Parathyroid adenoma (tissue), 2 donors: ENCODE measurements around the gene SCN5A.

ENCODE experiments used
- H2AFZ ChIP-seq: fragments of 300-600 bp; sonication (generic); one replicate; pipeline ENCODE4 v1.7.0; 2017; ENCODE audit warnings: antibody characterized with exemption, mild to moderate bottlenecking
- H3K27ac ChIP-seq: fragments of 300-600 bp; sonication (generic); one replicate; pipeline ENCODE4 v1.7.0; 2017
- H3K27me3 ChIP-seq: fragments of 300-600 bp; sonication (generic); one replicate; pipeline ENCODE4 v1.7.0; 2017; ENCODE audit warnings: low read length; ENCODE audit not compliant: control insufficient read depth, insufficient read depth
- H3K36me3 ChIP-seq: fragments of 300-600 bp; sonication (generic); one replicate; pipeline ENCODE4 v1.7.0; 2017; ENCODE audit warnings: low read length; ENCODE audit not compliant: control insufficient read depth, insufficient read depth
- H3K4me1 ChIP-seq: fragments of 300-600 bp; sonication (generic); one replicate; pipeline ENCODE4 v1.7.0; 2017; ENCODE audit warnings: control low read depth
- H3K4me2 ChIP-seq: fragments of 300-600 bp; sonication (generic); one replicate; pipeline ENCODE4 v1.7.0; 2017; ENCODE audit warnings: low read length
- H3K4me3 ChIP-seq: fragments of 300-600 bp; sonication (generic); one replicate; pipeline ENCODE4 v1.7.0; 2017; ENCODE audit warnings: low read depth, low read length
- H3K79me2 ChIP-seq: fragments of 300-600 bp; sonication (generic); one replicate; pipeline ENCODE4 v1.7.0; 2017; ENCODE audit warnings: control low read depth
- H3K9ac ChIP-seq: fragments of 300-600 bp; sonication (generic); one replicate; pipeline ENCODE4 v1.7.0; 2017; ENCODE audit warnings: mild to moderate bottlenecking
- H3K9me3 ChIP-seq: fragments of 300-600 bp; sonication (generic); one replicate; pipeline ENCODE4 v1.7.0; 2017; ENCODE audit warnings: low read length; ENCODE audit not compliant: control insufficient read depth
- TF ChIP-seq, protein P1 (sequence below): fragments of 300-600 bp; sonication (generic); IDR thresholded peaks from one replicate; pipeline ENCODE4 v1.7.0; 2017; ENCODE audit warnings: antibody characterized with exemption, mild to moderate bottlenecking
- donor health status: primary hyperparathyroidism.

The SCN5A gene

DNA sequence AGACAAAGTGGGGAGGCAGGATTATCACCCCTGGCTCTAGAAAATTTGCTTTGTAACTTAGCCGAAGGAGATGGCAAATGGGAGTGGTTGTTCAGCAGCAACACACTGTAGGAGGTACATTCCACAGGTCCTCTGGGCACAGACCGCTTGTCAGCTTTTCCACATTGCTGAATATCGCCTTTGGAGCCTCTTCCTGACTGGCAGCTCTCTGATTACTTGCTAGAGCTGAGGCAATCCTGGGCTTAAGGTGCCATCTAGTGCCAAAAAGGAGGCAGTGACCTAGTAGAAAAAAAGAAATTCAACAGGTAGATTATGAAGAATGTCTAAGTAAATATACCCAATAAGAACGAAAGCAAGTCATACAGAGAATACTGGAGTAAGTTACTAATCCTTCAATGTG lies 13.1 kb upstream of the SCN5A start:
- H3K9me3 ChIP-seq: peaks cover 2% of the 10 kb centered on the region
- H3K27ac ChIP-seq: no peak overlapping the region
- H2AFZ ChIP-seq: no peak overlapping the region
- H3K79me2 ChIP-seq: no peaks in the 10 kb centered on the region
- peaks cover 4% of the 10 kb centered on the region for H3K36me3 ChIP-seq
- TF ChIP-seq, protein P1, sequence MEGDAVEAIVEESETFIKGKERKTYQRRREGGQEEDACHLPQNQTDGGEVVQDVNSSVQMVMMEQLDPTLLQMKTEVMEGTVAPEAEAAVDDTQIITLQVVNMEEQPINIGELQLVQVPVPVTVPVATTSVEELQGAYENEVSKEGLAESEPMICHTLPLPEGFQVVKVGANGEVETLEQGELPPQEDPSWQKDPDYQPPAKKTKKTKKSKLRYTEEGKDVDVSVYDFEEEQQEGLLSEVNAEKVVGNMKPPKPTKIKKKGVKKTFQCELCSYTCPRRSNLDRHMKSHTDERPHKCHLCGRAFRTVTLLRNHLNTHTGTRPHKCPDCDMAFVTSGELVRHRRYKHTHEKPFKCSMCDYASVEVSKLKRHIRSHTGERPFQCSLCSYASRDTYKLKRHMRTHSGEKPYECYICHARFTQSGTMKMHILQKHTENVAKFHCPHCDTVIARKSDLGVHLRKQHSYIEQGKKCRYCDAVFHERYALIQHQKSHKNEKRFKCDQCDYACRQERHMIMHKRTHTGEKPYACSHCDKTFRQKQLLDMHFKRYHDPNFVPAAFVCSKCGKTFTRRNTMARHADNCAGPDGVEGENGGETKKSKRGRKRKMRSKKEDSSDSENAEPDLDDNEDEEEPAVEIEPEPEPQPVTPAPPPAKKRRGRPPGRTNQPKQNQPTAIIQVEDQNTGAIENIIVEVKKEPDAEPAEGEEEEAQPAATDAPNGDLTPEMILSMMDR: peak; percentile 30
- H3K9ac ChIP-seq: no peak overlapping the region
- no peaks in the 10 kb centered on the region for H3K4me1 ChIP-seq
- no peak overlapping the region for H3K4me3 ChIP-seq
- no peak overlapping the region for H3K4me2 ChIP-seq
- H3K27me3 ChIP-seq: no peaks in the 10 kb centered on the region

DNA sequence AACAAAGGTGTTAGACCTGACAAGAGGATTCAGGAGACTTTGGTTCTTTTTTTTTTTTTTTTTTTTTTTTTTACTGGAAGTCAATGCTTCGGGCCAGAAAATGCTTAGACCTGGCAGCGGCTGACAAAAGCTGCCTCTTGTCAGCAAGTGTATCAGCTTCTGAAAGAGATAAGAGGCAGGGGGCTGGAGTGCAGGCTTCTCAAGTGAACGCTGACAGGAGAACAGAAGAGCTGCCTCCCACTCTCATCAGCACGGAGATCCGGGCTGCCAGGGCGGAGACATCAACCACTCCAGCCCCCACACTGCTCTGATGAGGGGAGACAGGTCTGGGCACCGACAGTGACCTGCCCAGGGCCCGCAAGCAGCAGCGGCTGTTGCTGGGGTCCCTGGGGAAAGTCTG lies 9.4 kb upstream of the SCN5A start:
- Histone ChIP-seq H3K9me3 (peaks cover 2% of the 10 kb centered on the region), H3K79me2 (no peaks in the 10 kb centered on the region), H3K4me2 (no peak overlapping the region), H2AFZ (no peak overlapping the region), H3K27ac (no peak overlapping the region), H3K36me3 (peaks cover 4% of the 10 kb centered on the region), H3K27me3 (no peaks in the 10 kb centered on the region), H3K4me3 (no peak overlapping the region), H3K9ac (no peak overlapping the region), H3K4me1 (no peaks in the 10 kb centered on the region)
- TF ChIP-seq, protein P1: no peak

DNA sequence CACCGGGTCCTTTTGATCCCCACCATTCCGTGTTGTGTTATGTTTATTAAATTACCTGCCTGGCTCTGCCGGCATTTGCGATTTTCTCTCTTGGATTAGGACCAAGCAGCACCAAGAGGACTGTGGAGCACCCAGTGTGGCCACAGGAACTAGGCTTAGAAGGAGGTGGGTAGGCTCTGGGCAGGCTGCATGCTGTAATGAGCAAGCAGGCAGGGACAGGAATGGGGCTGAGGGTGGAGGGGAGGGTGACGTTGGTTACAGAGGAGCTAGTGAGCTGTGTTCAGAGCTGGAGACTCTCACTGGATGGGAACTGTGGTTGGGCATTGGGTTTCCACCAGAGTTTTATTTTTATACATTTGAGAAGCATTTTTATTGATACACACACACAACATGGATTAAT lies 7.9 kb upstream of the SCN5A start:
- TF ChIP-seq, protein P1: no peak
- Histone ChIP-seq H3K4me3 (no peak overlapping the region), H3K9ac (no peak overlapping the region), H3K4me2 (no peak overlapping the region), H3K36me3 (no peaks in the 10 kb centered on the region), H2AFZ (no peak overlapping the region), H3K27me3 (no peaks in the 10 kb centered on the region), H3K79me2 (no peaks in the 10 kb centered on the region), H3K4me1 (no peaks in the 10 kb centered on the region), H3K27ac (no peak overlapping the region), H3K9me3 (no peaks in the 10 kb centered on the region)

DNA sequence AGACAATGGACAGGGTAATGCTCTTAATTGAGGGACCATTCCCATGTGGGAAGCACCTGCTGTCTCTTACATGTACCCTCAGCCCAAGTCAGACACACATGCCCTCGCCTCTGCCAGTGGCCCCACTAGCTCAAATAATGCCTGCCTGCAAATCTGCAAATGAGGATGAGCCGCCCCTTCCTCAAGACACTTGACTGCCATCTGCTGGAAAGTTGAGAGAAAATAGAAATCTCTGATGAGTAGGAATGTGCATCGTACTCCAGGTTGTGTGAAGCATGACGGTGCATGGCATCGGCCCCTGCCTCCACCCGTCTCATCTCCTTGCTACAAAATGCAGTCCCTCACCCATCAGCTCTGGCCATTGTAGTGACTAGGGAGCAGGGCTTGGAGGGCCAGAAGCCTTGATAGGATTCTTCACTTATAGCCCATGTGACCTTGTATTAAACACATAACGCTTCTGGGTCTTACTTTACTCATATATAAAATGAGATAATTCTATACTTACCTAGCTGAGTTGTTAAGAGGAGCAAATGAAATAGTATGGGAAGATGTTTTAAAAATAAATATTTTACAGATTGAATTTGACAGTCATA lies 6.3 kb upstream of the SCN5A start:
- no peak overlapping the region for H3K4me2 ChIP-seq
- TF ChIP-seq, protein P1: peak; percentile 26
- H3K36me3 ChIP-seq: no peaks in the 10 kb centered on the region
- no peak overlapping the region for H3K9ac ChIP-seq
- no peaks in the 10 kb centered on the region for H3K79me2 ChIP-seq
- no peak overlapping the region for H3K27ac ChIP-seq
- no peak overlapping the region for H2AFZ ChIP-seq
- no peaks in the 10 kb centered on the region for H3K27me3 ChIP-seq
- H3K9me3 ChIP-seq: no peaks in the 10 kb centered on the region
- no peaks in the 10 kb centered on the region for H3K4me1 ChIP-seq
- H3K4me3 ChIP-seq: no peak overlapping the region
